C4-2B (cell line): ENCODE results near the gene CUX1.

Experiments used
- CTCF ChIP-seq: fragments of 450-650 bp; conservative IDR thresholded peaks from 2 replicates; pipeline ENCODE4 v1.5.1; 2017; ENCODE audit warnings: mild to moderate bottlenecking
- ZFX ChIP-seq: fragments of 450-650 bp; IDR thresholded peaks from 2 replicates; pipeline ENCODE4 v1.6.1; 2017

- TF ChIP-seq CTCF (no peak), ZFX (no peak)
These were observed 144.4 kb downstream of the CUX1 start for GRCh38 chr7:101961811-101962210.
